ENCODE results near the gene CAST.
"Not testable (repeated sequence)": the region's sequence is repeated elsewhere in the genome, so short reads cannot be mapped to it uniquely, and the experiment has no call there.

Gene CAST, protein sequence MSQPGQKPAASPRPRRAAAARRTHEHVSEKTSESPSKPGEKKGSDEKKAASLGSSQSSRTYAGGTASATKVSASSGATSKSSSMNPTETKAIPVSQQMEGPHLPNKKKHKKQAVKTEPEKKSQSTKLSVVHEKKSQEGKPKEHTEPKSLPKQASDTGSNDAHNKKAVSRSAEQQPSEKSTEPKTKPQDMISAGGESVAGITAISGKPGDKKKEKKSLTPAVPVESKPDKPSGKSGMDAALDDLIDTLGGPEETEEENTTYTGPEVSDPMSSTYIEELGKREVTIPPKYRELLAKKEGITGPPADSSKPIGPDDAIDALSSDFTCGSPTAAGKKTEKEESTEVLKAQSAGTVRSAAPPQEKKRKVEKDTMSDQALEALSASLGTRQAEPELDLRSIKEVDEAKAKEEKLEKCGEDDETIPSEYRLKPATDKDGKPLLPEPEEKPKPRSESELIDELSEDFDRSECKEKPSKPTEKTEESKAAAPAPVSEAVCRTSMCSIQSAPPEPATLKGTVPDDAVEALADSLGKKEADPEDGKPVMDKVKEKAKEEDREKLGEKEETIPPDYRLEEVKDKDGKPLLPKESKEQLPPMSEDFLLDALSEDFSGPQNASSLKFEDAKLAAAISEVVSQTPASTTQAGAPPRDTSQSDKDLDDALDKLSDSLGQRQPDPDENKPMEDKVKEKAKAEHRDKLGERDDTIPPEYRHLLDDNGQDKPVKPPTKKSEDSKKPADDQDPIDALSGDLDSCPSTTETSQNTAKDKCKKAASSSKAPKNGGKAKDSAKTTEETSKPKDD

DNA sequence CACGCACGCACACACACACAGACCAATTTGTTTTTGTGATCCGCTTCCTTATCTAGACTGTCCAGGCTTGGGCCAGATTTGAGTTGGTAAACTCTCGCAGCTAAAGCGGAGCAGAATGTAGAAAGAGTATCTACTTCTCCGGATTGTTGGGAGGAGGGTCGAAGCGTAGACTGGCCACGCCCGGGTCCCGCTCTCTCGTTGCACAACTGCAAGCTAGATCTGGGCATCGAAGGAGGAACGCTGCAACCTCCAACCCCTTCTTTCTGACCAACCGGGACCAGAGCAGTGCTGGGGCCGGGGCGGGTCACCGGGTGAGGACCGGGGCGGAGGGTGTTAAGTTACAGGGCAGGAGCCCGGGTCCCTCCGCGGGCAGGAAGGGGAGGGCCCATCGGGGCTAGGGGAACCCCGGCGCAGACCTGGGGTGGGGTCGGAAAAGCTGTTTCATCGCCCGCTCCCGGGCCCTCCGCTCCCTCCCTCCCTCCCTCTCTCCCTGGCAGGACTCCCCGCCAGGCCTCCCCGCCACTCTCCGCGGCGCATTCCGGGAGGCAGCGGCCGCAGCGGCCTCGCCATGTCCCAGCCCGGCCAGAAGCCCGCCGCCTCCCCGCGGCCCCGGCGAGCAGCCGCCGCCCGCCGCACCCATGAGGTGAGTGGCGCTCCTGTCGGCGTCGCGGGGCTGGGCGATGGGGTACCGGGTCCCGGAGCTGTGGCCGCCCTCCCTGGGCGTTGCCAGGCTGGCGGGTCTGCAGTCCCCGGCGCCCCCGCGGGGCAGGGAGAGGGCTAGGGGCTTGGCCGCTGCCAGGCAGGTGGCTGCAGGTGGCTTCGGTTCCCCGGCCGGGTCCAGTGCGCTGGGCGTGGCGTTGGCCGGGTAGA lies at the start of gene CAST:
Gene CAST, plus strand, starts transcription at position 522 of the 870 bp plus-strand sequence. Its CDS starts 47 bp downstream, at position 569.
- peak; percentile 89 for DNase-seq

DNA sequence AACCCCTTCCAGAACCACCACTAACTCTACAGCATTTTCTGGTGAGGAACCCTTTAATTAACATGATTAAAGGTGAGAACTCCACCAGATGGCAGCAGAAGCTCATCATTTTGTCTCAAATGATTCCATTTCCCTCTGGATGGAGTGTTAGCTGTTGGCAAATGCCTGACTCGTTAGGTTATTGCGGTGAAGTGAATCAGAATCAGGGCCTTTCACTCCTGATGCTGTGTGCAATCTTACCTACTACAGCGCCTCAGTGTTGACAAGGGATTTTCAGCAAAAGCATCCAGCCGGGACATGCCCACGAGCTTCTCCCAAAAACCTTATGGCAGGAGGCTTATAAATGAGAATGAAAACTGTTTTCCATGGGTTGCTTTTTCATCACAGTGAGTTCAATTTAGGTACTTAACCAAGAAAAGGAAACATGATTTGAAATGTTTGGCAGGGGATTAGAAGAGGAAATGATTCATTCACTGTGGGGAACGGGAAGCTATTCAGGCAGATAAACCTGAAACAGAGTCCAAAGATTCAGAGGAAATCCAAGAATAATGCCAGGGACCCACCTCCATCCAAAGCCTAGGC lies 48.0 kb upstream of the CAST start:
- DNase-seq, result peak; percentile 57

- no peak for DNase-seq
These were observed 47.0 kb upstream of the CAST start for GRCh38 chr5:96615223-96615622.

DNA sequence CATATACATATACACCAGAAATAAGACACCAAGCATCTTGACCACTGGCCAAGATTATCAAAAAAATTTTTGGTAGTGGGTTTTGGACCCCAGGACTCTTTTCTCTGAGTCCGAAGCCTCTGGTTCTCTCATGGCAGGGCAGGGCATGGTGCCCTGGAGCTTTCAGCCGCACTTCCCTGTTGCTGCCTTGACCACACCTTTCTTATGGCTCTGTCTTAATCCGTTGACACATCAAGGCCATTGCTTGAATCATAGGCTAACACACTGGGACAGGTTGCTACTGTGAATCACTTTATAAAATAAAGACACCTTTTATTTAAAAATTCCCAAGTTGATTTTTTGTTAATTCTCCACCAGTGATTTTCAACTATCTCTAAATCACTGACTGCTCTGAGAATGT lies 45.4 kb upstream of the CAST start:
- no peak for DNase-seq

DNA sequence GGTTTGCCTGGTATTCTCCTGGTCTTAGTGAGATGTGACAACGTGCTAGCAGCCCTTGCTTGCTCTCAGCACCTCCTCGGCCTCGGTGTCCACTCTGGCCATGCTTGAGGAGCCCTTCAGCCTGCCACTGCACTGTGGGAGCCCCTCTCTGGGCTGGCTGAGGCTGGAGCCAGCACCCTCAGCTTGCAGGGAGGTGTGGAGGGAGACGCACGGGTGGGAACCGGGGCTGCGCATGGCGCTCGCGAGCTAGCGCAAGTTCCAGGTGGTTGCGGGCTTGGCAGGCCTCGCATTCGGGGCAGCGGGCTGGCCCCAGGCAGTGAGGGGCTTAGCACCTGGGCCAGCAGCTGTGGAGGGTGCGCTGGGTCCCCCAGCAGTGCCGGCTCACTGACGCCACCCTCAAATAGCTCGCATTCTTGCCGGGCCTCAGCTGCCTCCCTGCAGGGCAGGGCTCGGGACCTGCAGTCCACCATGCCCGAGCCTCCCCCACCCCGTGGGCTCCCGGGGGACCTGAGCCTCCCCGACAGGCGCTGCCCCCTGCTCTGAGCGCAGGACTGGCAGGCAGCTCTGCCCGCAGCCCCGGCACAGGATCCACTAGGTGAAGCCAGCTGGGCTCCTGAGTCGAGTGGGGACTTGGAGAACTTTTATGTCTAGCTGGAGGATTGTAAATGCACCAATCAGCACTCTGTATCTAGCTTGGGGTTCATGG lies 43.7 kb upstream of the CAST start:
- DNase-seq, result not testable (repeated sequence)

GRCh38 chr5:96619946-96620345 lies 42.2 kb upstream of the CAST start:
- no peak for DNase-seq

GRCh38 chr5:96624596-96624995 lies 37.6 kb upstream of the CAST start:
- no peak for DNase-seq

DNA sequence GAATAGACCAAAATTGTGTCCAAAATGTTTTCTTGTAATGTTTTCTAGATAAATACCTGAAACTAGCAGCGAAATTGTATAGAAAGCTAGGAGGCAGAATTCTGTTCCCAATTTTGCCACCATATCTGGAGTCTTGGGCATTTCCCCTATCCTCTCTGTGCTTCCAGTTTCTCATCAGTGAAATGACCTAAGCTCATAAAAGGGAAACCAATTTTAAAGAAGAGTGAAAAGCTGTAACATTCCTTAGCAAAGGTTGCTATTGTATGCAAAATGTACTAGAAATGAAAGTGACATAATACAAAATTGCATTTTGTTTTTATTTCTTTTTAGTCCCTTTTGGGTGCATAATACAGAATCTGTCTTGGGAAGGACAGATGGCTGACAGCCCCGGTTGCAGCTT lies 36.8 kb upstream of the CAST start:
- DNase-seq, result no peak

DNA sequence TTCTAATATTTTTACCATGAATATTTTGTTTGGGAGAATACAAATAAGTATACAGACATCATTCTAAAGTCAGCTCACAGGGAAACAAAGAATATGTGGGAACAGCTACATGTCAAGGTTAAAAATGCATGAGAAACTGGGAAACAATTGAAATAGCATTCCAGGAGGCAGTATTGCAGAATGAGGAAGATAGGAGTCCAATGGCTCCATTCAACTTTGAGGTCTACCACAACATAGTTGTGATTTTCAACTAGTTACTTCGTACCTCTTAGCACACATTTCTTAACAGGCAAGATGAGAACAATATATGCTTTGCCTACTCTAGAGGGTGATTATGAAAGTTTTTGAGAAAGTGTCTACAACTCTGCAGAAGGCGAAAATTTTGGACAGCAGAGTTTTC lies 35.2 kb upstream of the CAST start:
- DNase-seq, result no peak

DNA sequence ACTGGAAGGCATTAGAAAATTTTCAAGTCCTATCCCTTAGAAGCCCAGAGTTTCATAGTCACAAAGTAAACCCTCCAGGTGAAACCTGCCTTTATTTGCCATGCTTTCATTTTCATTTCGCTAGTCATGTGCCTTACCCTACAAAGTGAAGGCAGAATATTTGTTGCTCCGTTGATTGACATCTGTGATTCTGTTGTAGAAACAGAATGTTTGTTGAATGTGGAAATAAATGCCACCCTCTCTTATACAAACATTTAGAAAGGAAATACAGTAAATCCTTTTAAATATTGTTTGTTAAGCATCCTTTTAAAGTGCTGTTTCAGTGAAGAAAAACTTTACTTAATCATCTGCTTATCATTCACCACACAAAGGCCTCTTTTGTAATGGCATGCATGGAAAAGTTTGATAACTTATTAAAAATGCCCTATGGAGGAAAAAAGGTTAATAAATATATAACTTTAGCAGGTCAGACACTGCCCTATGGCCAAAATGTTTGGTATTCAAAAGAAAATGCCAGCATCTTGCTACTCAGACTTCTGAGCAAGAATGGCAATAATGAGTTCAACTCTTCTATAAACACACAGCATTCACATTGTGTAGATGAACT lies 34.3 kb upstream of the CAST start:
- DNase-seq, result no peak

- no peak for DNase-seq
These were observed 33.8 kb upstream of the CAST start for GRCh38 chr5:96628406-96628805.

DNA sequence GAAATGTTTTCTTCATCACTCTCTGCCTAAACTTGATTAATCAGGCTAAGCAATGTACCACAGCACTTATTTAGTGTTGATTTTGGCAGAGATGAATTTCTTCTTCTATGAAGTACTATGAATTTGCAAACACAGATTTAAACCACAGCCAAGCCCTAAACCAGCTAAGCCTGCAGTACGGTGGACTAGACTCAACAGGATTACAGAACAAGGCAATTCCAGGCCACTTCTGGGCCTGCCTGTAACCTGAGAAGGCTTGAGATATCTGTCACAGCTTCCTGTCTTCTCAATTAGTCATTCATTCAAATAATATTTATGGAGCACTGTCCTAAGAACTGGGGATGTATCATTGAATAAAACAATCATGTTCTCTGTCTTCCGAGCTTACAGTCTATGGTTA lies 32.4 kb upstream of the CAST start:
- no peak for DNase-seq

DNA sequence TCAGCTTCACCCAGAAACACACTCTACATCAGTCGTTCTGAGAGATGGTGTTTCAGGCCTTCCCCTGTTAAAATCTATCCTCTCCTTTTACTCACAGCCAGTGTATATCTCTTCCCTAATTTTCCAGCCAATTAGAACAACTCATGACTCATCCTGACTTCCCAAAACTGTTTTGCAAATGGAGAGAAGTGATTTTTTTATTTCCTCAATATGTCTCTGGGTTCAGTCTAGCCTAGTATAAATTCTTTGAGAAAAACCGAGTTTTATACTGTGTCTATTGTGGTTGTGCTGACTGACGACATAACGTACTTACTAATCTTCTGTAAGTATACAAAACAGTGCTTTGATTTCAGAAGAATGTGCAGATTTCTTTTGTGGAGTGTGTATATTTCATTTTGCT lies 28.4 kb upstream of the CAST start:
- DNase-seq, result no peak

- no peak for DNase-seq
These were observed 27.3 kb upstream of the CAST start for GRCh38 chr5:96634881-96635280.

GRCh38 chr5:96636046-96636445 lies 26.1 kb upstream of the CAST start:
- DNase-seq, result no peak

DNA sequence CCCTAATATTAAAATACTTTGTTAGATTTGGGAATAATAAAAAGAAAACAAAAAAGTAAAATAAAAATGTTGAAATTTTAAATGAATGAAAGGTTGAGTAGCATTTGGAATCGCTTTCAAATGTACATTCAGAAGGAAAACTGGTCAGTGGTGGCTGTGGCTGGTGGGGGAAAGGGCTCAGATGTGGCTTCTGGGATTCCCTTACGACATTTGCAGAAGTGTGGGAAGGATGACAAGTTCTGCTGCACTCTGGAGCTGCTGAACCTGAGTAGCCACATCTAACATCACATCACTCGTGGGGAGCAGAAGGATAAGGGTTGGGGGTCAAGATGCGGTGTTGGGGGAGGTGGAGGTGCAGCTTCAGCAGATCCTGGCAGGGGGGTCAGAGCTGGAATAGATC lies 25.6 kb upstream of the CAST start:
- DNase-seq, result no peak

DNA sequence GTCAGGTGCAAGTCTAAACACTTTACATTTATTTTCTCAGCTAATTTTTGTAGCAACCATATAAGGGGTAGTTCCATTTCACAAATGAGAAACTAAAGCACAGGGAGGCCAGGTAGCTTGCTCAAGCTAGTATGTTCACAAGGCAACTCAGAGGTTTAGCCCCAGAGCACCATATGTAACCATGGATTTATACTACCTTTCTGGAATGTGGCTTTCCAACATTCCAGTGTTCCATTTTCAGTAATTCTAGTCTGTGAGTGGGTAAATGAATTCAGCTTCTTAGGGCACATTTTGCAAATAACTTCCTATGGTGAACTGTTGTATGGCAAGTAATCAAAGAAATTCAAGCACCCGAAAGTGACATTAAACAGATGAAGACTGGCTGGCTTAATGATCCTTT lies 25.0 kb upstream of the CAST start:
- no peak for DNase-seq

DNA sequence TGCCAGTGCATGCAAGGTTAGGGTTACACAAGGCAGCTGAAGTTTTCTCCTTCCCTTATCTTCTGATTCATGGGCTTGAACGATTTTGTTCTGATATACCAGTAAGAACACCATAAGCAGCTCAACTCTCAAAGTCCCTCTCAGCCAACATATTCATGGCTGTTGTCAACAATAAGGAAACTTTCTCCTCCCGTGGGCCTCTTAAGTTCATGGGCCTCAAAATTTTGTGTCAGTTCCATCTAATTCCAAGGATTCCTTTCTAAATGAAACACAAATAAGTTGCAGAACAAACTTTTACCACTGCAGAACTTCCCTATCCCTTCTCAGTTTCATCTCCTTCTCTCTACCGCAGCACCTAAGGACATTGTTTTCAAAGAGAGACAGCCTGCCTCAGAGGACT lies 23.6 kb upstream of the CAST start:
- no peak for DNase-seq

GRCh38 chr5:96640696-96641095 lies 21.5 kb upstream of the CAST start:
- no peak for DNase-seq

DNA sequence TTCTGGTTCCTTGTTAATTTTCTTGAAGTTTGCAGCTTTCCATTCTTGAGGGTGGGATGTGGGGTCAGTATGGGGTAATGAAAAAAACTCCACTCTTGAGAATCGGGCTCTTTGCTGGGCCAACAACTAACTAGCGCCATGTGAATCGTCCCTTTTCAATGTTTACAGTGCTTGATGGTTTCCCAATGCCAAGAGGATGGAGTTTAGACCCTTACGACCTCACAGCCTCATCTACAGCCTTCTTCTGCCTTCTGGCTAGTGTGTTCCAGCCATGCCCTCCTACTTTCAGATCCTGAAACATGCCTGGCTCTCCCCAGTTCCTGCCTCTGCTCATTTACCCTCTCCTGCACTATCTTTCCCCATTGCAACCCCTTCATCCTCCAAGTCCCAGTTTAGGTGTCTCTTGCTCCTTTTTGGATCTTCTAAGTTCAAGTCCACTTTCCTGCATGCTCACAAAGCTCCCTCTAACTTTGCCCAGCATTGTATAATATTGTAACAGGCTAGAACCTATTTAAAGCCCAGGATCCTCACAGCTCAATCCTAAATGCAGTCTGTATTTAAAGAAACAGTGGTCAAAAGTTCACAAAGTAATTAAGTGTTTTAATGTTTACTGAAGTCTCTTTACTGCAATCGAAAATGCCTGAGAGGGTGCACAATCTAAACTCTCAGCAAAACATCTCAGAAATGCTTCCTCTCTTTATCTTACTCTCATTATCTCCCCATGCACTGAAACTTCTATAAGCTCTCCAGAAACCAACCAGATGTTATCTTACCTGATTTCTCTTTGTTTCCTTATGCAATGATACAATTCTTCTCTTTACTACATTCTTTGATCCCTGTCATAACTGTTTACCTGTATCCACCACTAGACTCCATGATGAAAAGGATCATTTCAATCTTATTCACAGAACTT lies 20.6 kb upstream of the CAST start:
- DNase-seq, result no peak

DNA sequence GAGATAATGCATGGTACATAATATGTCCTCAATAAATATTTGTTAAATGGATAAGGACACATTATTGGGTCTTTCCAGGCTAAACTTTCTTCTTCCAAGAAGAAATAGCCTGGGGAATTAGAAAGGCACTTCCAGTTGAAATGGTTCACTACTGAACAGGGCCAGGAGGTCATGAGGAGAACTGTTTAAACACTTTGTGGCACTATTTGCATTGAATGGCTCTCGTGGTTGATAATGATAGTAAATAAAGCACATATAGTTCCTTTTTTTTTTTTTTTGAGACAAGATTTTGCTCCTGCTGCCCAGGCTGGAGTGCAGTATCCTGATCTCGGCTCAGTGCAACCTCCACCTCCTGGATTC lies 19.9 kb upstream of the CAST start:
- no peak for DNase-seq

Measured in stimulated activated CD4-positive, alpha-beta T cell treated with anti-CD3 and anti-CD28 coated beads, Interleukin-15, amount 100 ng/mL, for 24 hours (primary cell).